Fibroblast of skin of scalp (primary cell): ENCODE measurements around the gene FSD1L.
A peak's percentile ranks its signal among the peaks of the same experiment; 100 is the strongest.
"Not testable (repeated sequence)": the region's sequence is repeated elsewhere in the genome, so short reads cannot be mapped to it uniquely, and the experiment has no call there.

Experiments
- DNase-seq: peaks from one replicate; pipeline ENCODE4 v3.0.0-alpha.2; 2013

Gene FSD1L

GRCh38 chr9:105496826-105497225 lies 49.0 kb downstream of the FSD1L start:
- DNase-seq, result no peak

GRCh38 chr9:105497704-105498103 lies 49.9 kb downstream of the FSD1L start:
- no peak for DNase-seq

- no peak for DNase-seq
Observed at GRCh38 chr9:105500108-105500766, 52.4 kb downstream of the FSD1L start.

GRCh38 chr9:105501414-105501813 lies 53.6 kb downstream of the FSD1L start:
- DNase-seq, result no peak

GRCh38 chr9:105502276-105502675 lies 54.4 kb downstream of the FSD1L start:
- no peak for DNase-seq

- peak; percentile 47 for DNase-seq
Observed at GRCh38 chr9:105503881-105504280, 56.0 kb downstream of the FSD1L start.

- DNase-seq, result no peak
Observed at GRCh38 chr9:105507096-105507790, 59.4 kb downstream of the FSD1L start.

GRCh38 chr9:105508530-105508929 lies 60.7 kb downstream of the FSD1L start:
- no peak for DNase-seq

- peak; percentile 75 for DNase-seq
Observed at GRCh38 chr9:105510024-105510423, 62.2 kb downstream of the FSD1L start.

GRCh38 chr9:105511446-105511845 lies 63.6 kb downstream of the FSD1L start:
- DNase-seq, result no peak

- DNase-seq, result no peak
Observed at GRCh38 chr9:105515811-105516413, 68.1 kb downstream of the FSD1L start.

- peak; percentile 29 for DNase-seq
Observed at GRCh38 chr9:105519710-105520369, 72.0 kb downstream of the FSD1L start.

GRCh38 chr9:105520992-105521391 lies 73.2 kb downstream of the FSD1L start:
- not testable (repeated sequence) for DNase-seq

GRCh38 chr9:105522618-105523385 lies 75.0 kb downstream of the FSD1L start:
- DNase-seq, result not testable (repeated sequence)

- DNase-seq, result no peak
Observed at GRCh38 chr9:105531530-105531929, 83.7 kb downstream of the FSD1L start.

- peak; percentile 54 for DNase-seq
Observed at GRCh38 chr9:105535920-105536668, 88.3 kb downstream of the FSD1L start.

GRCh38 chr9:105539452-105539851 lies 91.6 kb downstream of the FSD1L start:
- DNase-seq, result no peak

- no peak for DNase-seq
Observed at GRCh38 chr9:105541838-105542237, 94.0 kb downstream of the FSD1L start.

GRCh38 chr9:105554042-105554441 lies 106.2 kb downstream of the FSD1L start:
- DNase-seq, result no peak

GRCh38 chr9:105557804-105558610 lies 110.2 kb downstream of the FSD1L start, which contains the start of gene FKTN:
FKTN (plus strand) TSS chr9:105558131; CDS start chr9:105575033, 16,902 bp downstream.
- peak; percentile 86 for DNase-seq

GRCh38 chr9:105572455-105572854 lies 124.6 kb downstream of the FSD1L start:
- no peak for DNase-seq
